GM19025 (cell line): Measurements from ENCODE around the gene COL27A1.
"Not testable (repeated sequence)": the region's sequence is repeated elsewhere in the genome, so short reads cannot be mapped to it uniquely, and the experiment has no call there.

ENCODE experiments used
- ATAC-seq: cut with Tn5 transposase; IDR thresholded peaks from one replicate; pipeline ENCODE4 v1.9.1; 2021; ENCODE audit warnings: mild to moderate bottlenecking, low read depth, moderate library complexity; ENCODE audit not compliant: unreplicated experiment

Gene COL27A1

GRCh38 chr9:114178756-114179450 lies 23.6 kb downstream of the COL27A1 start:
- no peak for ATAC-seq

- ATAC-seq = no peak
Measured at GRCh38 chr9:114179516-114179915, 24.2 kb downstream of the COL27A1 start.

DNA sequence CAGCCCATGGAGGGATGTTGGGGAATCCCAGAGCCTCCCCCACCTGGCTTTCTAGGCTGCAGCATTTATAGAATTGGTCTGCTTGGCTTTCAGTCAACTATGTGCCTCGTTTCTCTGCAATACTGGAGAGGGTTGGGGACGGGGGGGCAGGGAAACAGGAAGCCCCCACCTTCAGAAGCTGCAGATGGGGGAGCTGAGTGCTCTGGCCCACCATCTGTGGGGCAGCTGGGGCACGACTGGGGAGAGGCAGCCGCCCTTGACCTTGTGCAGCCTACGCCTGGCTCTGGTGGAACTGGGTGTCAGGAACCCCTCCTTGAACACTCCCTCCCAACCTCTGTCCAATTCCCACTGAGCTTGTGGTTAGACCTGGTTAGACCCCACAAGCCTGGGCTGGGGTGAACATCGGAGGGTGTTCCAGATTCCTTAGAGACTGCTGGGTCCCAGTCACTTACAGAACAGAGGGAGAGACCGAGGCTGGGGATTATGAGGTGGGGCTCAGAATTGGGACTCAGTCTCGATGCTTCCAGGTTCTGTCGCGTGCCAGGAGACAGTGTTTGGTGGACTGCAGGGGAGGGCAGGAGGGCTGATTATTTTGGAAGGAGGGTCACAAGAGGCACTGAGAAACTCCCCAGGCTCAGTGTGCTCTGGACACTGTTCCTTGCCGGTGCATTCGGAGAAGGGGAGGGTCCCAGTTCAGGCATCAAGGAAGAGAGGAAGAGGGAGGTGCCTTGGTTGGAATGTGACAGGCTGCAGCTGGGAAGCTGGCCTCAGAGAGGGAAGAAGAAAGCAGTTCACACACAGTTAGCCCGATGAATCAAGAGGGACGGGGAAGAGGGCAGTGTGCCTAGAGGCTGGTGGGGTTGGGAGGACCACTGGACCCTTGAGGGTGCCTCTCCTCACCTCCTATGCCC lies 25.6 kb downstream of the COL27A1 start:
- no peak for ATAC-seq

GRCh38 chr9:114181607-114182409 lies 26.5 kb downstream of the COL27A1 start:
- no peak for ATAC-seq

DNA sequence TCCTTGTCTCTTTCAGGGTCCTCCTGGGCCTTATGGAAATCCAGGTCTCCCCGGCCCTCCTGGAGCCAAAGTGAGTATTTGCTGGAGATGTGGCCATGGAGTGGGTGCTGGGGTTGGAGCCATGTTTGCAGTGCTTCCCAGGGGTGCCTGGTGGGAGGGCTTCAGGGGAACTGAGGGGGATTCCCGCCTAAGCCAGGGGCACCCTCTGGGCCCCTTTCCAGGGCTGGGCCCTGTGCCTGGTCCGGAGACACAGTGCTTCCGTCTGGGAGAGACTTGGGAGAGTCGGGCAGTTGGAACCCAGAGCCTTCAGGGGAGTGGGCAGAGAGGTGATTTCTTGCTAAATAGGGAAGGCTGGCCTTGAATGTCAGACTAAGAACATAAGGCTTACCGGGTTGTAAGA lies 27.7 kb downstream of the COL27A1 start:
- no peak for ATAC-seq

- ATAC-seq = no peak
Measured at GRCh38 chr9:114184071-114184470, 28.7 kb downstream of the COL27A1 start.

DNA sequence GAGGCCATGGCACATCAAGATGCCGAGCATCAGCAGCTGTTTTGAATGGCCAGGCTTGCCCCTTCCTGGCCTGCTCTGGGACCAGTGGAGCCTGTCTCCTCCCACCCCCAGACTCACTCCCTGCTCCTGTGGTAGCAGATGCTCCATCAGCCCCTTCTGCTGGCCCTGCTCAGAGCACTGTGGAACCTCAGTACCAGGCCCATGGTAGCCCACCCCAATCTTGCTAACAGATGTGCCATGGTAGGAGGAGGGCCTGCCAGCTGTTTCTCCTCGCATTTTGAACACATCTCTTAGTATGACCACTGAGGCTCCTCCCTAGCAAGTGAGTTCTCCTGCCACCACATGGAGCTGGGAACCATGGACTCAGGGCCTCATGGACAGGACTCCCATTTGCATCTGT lies 29.5 kb downstream of the COL27A1 start:
- no peak for ATAC-seq

- no peak for ATAC-seq
Measured at GRCh38 chr9:114185570-114186490, 30.5 kb downstream of the COL27A1 start.

- ATAC-seq = no peak
Measured at GRCh38 chr9:114186605-114187289, 31.4 kb downstream of the COL27A1 start.

GRCh38 chr9:114187827-114188226 lies 32.5 kb downstream of the COL27A1 start:
- ATAC-seq = no peak

DNA sequence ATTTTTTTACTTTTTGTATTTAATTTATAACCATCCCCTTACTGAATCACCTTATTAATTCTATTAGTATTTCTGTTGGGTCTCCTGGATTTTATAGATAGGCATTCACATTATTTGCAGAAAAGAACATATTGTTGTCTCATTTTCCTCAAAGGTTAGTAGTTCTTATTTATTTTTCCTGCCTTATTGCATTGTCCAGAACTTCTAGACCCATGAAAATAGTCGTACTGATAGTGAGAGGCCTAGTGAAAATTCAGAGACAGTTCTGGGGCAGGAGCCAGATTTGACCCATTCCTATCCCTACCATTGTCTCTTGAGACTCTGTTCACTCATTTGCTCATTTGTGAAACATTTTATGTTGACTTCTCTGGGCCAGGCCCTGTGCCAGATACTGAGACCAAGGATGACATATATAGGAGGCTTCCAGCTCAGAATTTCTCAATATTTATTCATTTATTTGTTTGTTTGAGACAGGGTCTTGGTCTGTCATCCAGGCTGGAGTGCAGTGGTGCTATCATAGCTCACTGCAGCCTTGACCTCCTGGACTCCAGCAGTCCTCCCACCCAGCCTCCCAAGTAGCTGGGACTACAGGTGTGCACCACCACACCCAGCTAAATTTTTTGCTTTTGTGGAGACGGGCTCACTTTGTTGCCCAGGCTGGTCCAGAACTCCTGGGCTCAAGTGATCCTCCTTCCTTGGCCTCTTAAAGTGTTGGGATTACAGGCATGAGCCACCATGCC lies 34.7 kb downstream of the COL27A1 start:
- no peak for ATAC-seq

DNA sequence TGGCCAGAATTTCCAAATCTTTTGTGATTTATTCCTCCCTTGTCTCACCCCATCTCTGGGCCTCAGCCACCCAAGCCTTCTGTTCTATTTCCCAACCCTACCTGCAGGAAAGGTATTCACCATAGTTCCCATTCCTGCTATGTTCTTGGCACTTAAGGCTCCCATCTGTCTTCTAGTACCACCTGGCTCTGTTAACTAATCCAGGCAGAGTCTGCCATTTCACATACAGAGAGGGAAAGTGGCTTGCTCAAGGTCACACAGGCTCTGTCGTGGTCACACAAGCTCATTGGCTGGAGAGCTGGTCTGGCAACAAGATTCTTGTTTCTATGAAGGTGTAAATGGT lies 35.2 kb downstream of the COL27A1 start:
- no peak for ATAC-seq

GRCh38 chr9:114191402-114191801 lies 36.1 kb downstream of the COL27A1 start:
- ATAC-seq = not testable (repeated sequence)

- ATAC-seq = no peak
Measured at GRCh38 chr9:114192539-114192938, 37.2 kb downstream of the COL27A1 start.

DNA sequence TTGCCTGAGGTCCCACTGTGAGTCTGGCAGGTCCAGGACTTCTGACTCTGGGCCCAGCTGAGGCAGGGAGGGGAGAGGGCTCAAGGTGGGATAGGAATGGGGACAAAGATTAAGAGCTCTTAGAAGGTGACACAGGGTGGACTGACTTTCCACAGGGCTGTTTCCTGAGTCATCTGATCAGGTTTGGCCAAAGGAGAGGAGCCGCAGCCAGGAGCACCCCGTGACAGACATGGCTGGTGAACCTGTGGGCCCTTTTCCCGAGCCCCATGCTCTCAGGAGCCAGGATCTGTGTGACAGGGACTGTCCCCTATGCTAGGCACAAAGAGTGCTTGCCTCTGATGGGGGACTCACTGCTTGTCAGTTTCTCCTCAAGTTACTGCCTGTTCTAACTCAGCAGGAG lies 37.8 kb downstream of the COL27A1 start:
- ATAC-seq = no peak

GRCh38 chr9:114196117-114196516 lies 40.8 kb downstream of the COL27A1 start:
- ATAC-seq = no peak

DNA sequence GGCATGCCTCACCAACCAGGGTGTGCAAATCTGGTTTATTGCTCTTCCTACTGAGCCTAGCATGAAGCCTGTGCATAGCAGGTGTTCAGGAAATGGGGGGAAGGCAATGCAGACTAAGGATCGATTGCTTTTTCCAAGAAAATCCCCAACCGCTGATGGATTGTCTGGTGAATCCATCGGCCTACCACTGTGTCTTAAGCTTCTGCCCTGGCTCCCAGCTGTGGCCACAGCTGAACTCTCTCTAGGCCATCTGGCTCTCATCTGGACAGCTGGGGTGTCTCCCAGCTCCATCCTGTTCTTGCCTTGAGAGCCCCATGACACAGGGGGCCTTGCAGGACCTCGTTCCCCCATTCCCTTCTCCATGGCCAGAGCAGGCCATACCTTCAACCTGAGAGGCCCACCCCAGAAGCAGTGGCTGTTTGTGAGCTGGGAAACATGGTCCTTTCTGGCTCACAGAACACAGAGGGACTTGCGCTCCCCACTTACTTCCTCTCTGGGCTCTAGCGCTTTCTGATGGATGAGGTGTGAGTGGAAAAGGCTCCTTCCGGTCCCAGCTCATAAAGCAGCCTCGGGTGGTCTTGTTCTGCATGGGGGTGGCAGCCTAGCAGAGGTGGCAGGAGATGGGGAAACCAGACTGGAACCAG lies 41.8 kb downstream of the COL27A1 start:
- no peak for ATAC-seq
